ENCODE measurements around the gene OR4C15. TPM values are rescaled to one million over a fixed set of nuclear protein-coding genes. Genes with fewer than 3 reads are reported as not detected.

The OR4C15 gene
- not detected for total RNA-seq

DNA sequence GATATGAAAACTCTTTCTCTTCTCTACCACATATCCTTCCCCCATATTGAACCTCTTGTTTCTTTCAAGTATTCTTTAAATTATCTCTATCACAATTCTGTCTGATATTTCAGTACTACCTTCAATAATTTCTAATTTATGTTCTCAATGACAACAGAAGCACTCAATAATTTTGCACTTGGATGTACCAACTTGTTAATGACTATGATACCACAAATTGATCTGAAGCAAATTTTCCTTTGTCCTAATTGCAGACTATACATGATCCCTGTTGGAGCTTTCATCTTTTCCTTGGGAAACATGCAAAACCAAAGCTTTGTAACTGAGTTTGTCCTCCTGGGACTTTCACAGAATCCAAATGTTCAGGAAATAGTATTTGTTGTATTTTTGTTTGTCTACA lies at the start of gene OR4C15:
OR4C15 (plus strand) TSS at position 301 of the 400 bp plus-strand sequence; CDS start at position 301, 0 bp downstream.
- no peak for DNase-seq (ENCODE audit: low spot score)

DNA sequence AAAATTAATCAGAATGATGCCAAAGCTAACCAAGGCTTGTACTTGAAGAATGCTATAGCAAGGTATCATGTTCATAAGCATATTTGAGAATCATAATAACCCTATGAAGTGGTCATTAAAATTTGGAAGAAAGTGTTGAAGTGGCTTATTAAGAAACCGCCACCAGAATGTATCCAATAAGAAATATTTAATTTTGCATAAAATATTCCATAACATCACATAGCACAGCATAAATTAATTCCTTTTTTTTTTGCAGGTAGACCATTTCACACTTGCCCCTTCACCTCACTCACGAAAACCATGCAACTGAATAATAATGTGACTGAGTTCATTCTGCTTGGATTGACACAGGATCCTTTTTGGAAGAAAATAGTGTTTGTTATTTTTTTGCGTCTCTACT lies 17.6 kb downstream of the OR4C15 start, which contains the start of gene OR4C16:
OR4C16 (plus strand) TSS at position 301 of the 400 bp plus-strand sequence; CDS start at position 301, 0 bp downstream.
- DNase-seq (ENCODE audit: low spot score), result no peak

DNA sequence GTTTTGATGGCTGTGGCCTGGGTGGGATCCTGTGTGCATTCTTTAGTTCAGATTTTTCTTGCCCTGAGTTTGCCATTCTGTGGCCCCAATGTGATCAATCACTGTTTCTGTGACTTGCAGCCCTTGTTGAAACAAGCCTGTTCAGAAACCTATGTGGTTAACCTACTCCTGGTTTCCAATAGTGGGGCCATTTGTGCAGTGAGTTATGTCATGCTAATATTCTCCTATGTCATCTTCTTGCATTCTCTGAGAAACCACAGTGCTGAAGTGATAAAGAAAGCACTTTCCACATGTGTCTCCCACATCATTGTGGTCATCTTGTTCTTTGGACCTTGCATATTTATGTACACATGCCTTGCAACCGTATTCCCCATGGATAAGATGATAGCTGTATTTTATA lies 18.3 kb downstream of the OR4C15 start:
- DNase-seq (ENCODE audit: low spot score), result no peak

Other genes starting within 250 kb of the OR4C15 start
- gene OR4A16, start 211.3 kb upstream of the OR4C15 start, total RNA-seq, result not detected
- not detected for gene OR4A15, start 186.5 kb upstream of the OR4C15 start, total RNA-seq
- not detected for gene OR4C16, start 17.7 kb downstream of the OR4C15 start, total RNA-seq
- gene OR4C11, start 53.2 kb downstream of the OR4C15 start, total RNA-seq, result not detected
- not detected for gene OR4P4, start 80.6 kb downstream of the OR4C15 start, total RNA-seq
- gene OR4S2, start 93.9 kb downstream of the OR4C15 start, total RNA-seq, result not detected
- gene OR4C6, start 107.7 kb downstream of the OR4C15 start, total RNA-seq, result not detected
- not detected for gene OR5D13, start 219.0 kb downstream of the OR4C15 start, total RNA-seq
- gene OR5D14, start 241.1 kb downstream of the OR4C15 start, total RNA-seq, result not detected